A549 (cell line): ENCODE results near the gene GMEB2. TPM values are rescaled to one million over a fixed set of nuclear protein-coding genes. Genes with fewer than 3 reads are reported as not detected.

Source experiments
- ATAC-seq, 2 experiments: fragments of 200-7000 bp in 1 of 2; fragments of >200 bp in 1 of 2; cut with Nextera tagmentation in 1 of 2; cut with Tn5 transposase in 1 of 2; 3 replicates each; pipeline versions ENCODE4 v1.8.0 to v1.9.1; 2018 to 2020; ENCODE audit warnings: mild to moderate bottlenecking in 1 of 2, moderate library complexity in 1 of 2
- CTCF ChIA-PET: fragments of 300-600 bp; sonication (Branson Sonifier 250); formaldehyde crosslinking; extraction: SDS; loops from one replicate; lab custom pipeline; 2021; ENCODE audit warnings: antibody characterized with exemption, inconsistent platforms; lab: Yijun Ruan, JAX
- POLR2A ChIA-PET: fragments of 350-600 bp; formaldehyde crosslinking; extraction: SDS; loops from one replicate; lab custom pipeline; 2021; ENCODE audit warnings: antibody characterized with exemption, inconsistent platforms; lab: Yijun Ruan, JAX
- DNase-seq, 2 experiments: peaks; one replicate each; pipeline versions ENCODE4 v3.0.0 to v3.0.0-alpha.2; 2011 to 2016; ENCODE audit warnings: low read depth in 1 of 2, low spot score in 1 of 2
- FAIRE-seq: peaks from 2 replicates; lab custom pipeline; 2011; peaks lifted over from hg19 to GRCh38; lab: Jason Lieb, UNC
- H3K27ac ChIP-seq, 2 experiments: fragments of >200 bp; sonication (Bioruptor Twin); formaldehyde crosslinking; 3 replicates each; pipeline ENCODE4 v1.5.1; 2016 to 2017
- H3K4me1 ChIP-seq: fragments of >200 bp; sonication (Bioruptor Twin); formaldehyde crosslinking; 3 replicates; pipeline ENCODE4 v1.6.1; 2016
- H3K4me2 ChIP-seq: fragments of >200 bp; sonication (Bioruptor Twin); formaldehyde crosslinking; 3 replicates; pipeline ENCODE4 v1.6.1; 2016
- H3K4me3 ChIP-seq: fragments of >200 bp; sonication (Bioruptor Twin); formaldehyde crosslinking; 3 replicates; pipeline ENCODE4 v1.5.1; 2016
- H3K9me3 ChIP-seq: fragments of >200 bp; sonication (Bioruptor Twin); formaldehyde crosslinking; 3 replicates; pipeline ENCODE4 v1.6.1; 2016
- BHLHE40 ChIP-seq: IDR thresholded peaks from 2 replicates; pipeline ENCODE4 v1.6.1; 2012; ENCODE audit warnings: low read depth, low read length, inconsistent platforms
- CBX8 ChIP-seq: fragments of 200-600 bp; sonication (generic); IDR thresholded peaks from 2 replicates; pipeline ENCODE4 v1.6.1; 2016
- CEBPB ChIP-seq, 2 experiments: fragments of >200 bp in 1 of 2; sonication (Bioruptor Twin) in 1 of 2; formaldehyde crosslinking in 1 of 2; IDR thresholded peaks; 2 replicates each; pipeline ENCODE4 v1.6.1; 2012 to 2016
- EHF ChIP-seq: fragments of 250-450 bp; sonication (Bioruptor Pico); IDR thresholded peaks from 2 replicates; pipeline ENCODE4 v1.5.0; 2020; ENCODE audit warnings: mild to moderate bottlenecking
- ESRRA ChIP-seq: fragments of 150-350 bp; IDR thresholded peaks from 2 replicates; pipeline ENCODE4 v1.6.1; 2014; ENCODE audit warnings: mild to moderate bottlenecking, low read length, borderline replicate concordance
- FOSL2 ChIP-seq, 2 experiments: fragments of 450-650 bp in 1 of 2; fragments of >200 bp in 1 of 2; sonication (Bioruptor Twin) in 1 of 2; formaldehyde crosslinking; IDR thresholded peaks; 2 replicates each; pipeline versions ENCODE4 v1.5.0 to v1.6.1; 2016 to 2020; ENCODE audit warnings: mild to moderate bottlenecking in 1 of 2, moderate library complexity in 1 of 2
- FOXS1 ChIP-seq: fragments of 250-450 bp; sonication (Bioruptor Pico); IDR thresholded peaks from 2 replicates; pipeline ENCODE4 v1.5.0; 2020; ENCODE audit warnings: mild to moderate bottlenecking, moderate library complexity
- HEYL ChIP-seq: fragments of 250-450 bp; sonication (Bioruptor Pico); IDR thresholded peaks from 2 replicates; pipeline ENCODE4 v1.8.0; 2021; ENCODE audit warnings: mild to moderate bottlenecking, moderate library complexity
- HOXB13 ChIP-seq: fragments of 250-450 bp; sonication (Bioruptor Pico); IDR thresholded peaks from 2 replicates; pipeline ENCODE4 v1.5.0; 2020; ENCODE audit warnings: low read depth, mild to moderate bottlenecking, moderate library complexity
- HOXB5 ChIP-seq: fragments of 250-450 bp; sonication (Bioruptor Pico); IDR thresholded peaks from 2 replicates; pipeline ENCODE4 v1.5.0; 2020; ENCODE audit warnings: mild to moderate bottlenecking, moderate library complexity
- JUN ChIP-seq, 2 experiments: fragments of >200 bp; sonication (Bioruptor Twin); formaldehyde crosslinking; IDR thresholded peaks; 2 replicates in 1 of 2; 3 replicates in 1 of 2; pipeline ENCODE4 v1.6.1; 2016 to 2017
- JUNB ChIP-seq: fragments of >200 bp; sonication (Bioruptor Twin); formaldehyde crosslinking; IDR thresholded peaks from 2 replicates; pipeline ENCODE4 v1.6.1; 2016
- KDM1A ChIP-seq: fragments of 200-600 bp; sonication (generic); IDR thresholded peaks from 2 replicates; pipeline ENCODE4 v1.6.1; 2016; ENCODE audit warnings: low read depth, mild to moderate bottlenecking
- MAFK ChIP-seq: fragments of 450-650 bp; IDR thresholded peaks from 2 replicates; pipeline ENCODE4 v1.6.1; 2014; ENCODE audit not compliant: partially characterized antibody
- MAZ ChIP-seq: fragments of 150-350 bp; IDR thresholded peaks from 2 replicates; pipeline ENCODE4 v1.6.1; 2014; ENCODE audit warnings: antibody characterized with exemption, low read depth, low read length, borderline replicate concordance
- NPAS2 ChIP-seq: fragments of 250-450 bp; sonication (Bioruptor Pico); IDR thresholded peaks from 2 replicates; pipeline ENCODE4 v1.8.0; 2022; ENCODE audit warnings: mild to moderate bottlenecking, moderate library complexity, borderline replicate concordance
- RAD21 ChIP-seq, 2 experiments: fragments of >200 bp in 1 of 2; sonication (Bioruptor Twin) in 1 of 2; formaldehyde crosslinking in 1 of 2; IDR thresholded peaks in 1 of 2; conservative IDR thresholded peaks in 1 of 2; 2 replicates in 1 of 2; 3 replicates in 1 of 2; pipeline ENCODE4 v1.6.1; 2012 to 2018; ENCODE audit warnings: inconsistent platforms in 1 of 2
- RFX5 ChIP-seq: fragments of 450-650 bp; IDR thresholded peaks from 2 replicates; pipeline ENCODE4 v1.7.1; 2014; ENCODE audit warnings: antibody characterized with exemption, mild to moderate bottlenecking, moderate library complexity
- TFCP2L1 ChIP-seq: fragments of 250-450 bp; sonication (Bioruptor Pico); IDR thresholded peaks from 2 replicates; pipeline ENCODE4 v1.5.0; 2021; ENCODE audit warnings: mild to moderate bottlenecking
- ZSCAN20 ChIP-seq: fragments of 250-450 bp; sonication (Bioruptor Pico); IDR thresholded peaks from 2 replicates; pipeline ENCODE4 v1.8.0; 2022; ENCODE audit warnings: mild to moderate bottlenecking, moderate library complexity
- WGBS: methylation state at CpG from one replicate; pipeline ENCODE4 v1.1.6; 2017; ENCODE audit errors: missing lambda C conversion rate; 5-methylcytosine and 5-hydroxymethylcytosine counted together
- polyA plus RNA-seq, 4 experiments: library from polyadenylated mRNA; depleted of rRNA in 3 of 4; stranded (reverse); fragments of >200 nt; fragmentation: RNase III in 1 of 4; extraction: RNeasy Plus Mini Kit Qiagen cat#74134 plus additional on column Dnase treatment in 1 of 4; gene quantifications; 2 replicates in 3 of 4; 3 replicates in 1 of 4; pipeline ENCODE4 v1.2.3, GENCODE V29; 2011 to 2017
- TF ChIP-seq, protein P1 (sequence below): fragments of 250-450 bp; sonication (Bioruptor Pico); IDR thresholded peaks from 2 replicates; pipeline ENCODE4 v1.5.0; 2021; ENCODE audit warnings: mild to moderate bottlenecking, moderate library complexity, borderline replicate concordance
- TF ChIP-seq, protein P2 (sequence below): fragments of >200 bp; sonication (Bioruptor Twin); formaldehyde crosslinking; IDR thresholded peaks from 3 replicates; pipeline ENCODE4 v1.5.1; 2016
- TF ChIP-seq, protein P3 (sequence below): IDR thresholded peaks from 2 replicates; pipeline ENCODE4 v1.6.1; 2012
- TF ChIP-seq, protein P4 (sequence below): fragments of 450-650 bp; IDR thresholded peaks from 2 replicates; pipeline ENCODE4 v1.6.1; 2014; ENCODE audit warnings: antibody characterized with exemption

Gene GMEB2
- polyA plus RNA-seq, 2 of the 4 experiments (the other 2 are of a cell fraction) = 6.5 to 6.8 TPM

DNA sequence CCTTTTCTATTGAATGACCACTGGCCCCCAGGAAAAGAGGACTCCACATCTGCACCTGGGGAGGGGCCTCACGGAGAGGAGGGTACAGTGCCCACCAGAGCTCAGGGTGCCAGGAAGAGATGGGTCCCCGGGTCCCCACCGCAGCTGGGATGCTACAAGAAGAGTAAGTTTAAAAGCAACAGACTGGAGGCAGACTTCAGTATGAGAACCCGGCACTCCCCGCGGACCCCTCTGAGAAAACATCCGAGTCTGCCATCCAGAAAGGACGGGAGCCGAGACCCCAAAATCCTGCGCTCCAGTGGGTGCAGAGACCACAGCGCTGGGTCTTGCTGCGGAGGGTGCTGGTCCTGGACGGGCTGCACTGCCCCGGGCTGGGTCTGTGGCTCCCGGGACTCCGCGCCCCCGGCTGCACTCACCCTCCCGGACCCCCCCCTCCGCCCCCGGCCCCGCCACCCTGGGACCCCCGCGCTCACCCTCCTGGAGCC, 53.2 kb downstream of the GMEB2 start:
- no peaks in the 10 kb centered on the region for H3K9me3 ChIP-seq
- 32% methylated on average over 8 of the region's 24 CpGs for whole genome bisulfite sequencing
- POLR2A ChIA-PET = interaction anchor here (0.6 to 1.9 kb wide), 9 partner anchors 12 to 623 kb away, joined by 3 to 7 read pairs (median 4); partner anchors contain the start of gene GMEB2
- ATAC-seq = peak; percentile 36 to 57; a peak in 4 of 6 replicates
- peaks cover 20% of the 10 kb centered on the region; the same call in 2 of the 3 replicates for H3K4me1 ChIP-seq
- CTCF ChIA-PET = interaction anchor here (2.0 kb wide), 1 partner anchor 401 kb away, joined by 5 read pairs; no protein-coding TSS in a partner anchor
- TF ChIP-seq BHLHE40 (no peak), CBX8 (no peak)
- TF ChIP-seq, protein P1, sequence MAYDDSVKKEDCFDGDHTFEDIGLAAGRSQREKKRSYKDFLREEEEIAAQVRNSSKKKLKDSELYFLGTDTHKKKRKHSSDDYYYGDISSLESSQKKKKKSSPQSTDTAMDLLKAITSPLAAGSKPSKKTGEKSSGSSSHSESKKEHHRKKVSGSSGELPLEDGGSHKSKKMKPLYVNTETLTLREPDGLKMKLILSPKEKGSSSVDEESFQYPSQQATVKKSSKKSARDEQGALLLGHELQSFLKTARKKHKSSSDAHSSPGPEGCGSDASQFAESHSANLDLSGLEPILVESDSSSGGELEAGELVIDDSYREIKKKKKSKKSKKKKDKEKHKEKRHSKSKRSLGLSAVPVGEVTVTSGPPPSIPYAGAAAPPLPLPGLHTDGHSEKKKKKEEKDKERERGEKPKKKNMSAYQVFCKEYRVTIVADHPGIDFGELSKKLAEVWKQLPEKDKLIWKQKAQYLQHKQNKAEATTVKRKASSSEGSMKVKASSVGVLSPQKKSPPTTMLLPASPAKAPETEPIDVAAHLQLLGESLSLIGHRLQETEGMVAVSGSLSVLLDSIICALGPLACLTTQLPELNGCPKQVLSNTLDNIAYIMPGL (CRISPR knock-in tag) = no peak
- H3K4me3 ChIP-seq = peak overlapping the region; percentile 79
- peak overlapping the region; percentile 83 for H3K4me2 ChIP-seq
- FAIRE-seq = no peak
- H3K27ac ChIP-seq = peak overlapping the region; percentile 77 to 93
- DNase-seq = no peak

DNA sequence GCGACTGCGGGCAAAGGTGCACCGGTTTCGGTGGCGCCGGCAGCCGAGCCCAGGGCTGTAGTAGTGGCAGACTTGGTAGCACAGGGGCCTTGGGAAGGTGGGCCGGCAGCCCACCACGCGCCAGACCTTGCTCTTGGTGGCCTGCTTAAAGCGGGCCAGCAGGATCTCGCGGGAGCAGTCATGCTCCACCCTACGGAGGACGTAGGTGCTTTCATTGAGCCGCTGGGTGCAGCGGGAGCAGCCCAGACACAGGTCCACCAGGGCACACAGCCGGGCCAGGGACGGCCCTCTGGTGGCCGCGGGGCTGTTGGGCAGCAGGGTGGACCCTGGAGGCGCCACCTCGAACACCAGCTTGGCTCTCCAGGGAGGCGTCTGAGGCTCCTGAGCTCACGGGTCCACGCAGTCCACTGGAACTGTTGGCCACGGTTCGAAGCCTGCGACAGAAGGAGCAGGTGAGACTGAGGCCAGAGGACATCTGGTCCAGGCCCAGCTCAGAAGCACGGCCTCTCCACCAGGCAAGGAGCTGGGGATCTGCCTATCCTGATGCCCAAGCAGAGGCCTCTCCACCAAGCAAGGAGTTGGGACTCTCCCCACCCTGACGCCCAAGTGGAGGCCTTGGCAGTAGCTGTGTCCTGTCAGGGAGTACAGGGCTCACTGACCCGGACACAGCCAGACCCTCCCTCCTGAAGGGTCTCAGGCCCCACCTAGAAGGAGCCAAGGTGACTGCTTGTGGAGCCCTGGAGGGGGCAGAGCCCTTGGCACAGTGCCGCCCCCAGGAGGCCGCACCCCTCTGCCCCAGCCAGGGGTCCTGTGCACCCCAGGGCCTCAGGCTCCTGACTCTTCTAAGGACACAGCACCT, 53.9 kb downstream of the GMEB2 start:
- POLR2A ChIA-PET = interaction anchor here (0.6 to 1.9 kb wide), 5 partner anchors 11 to 262 kb away, joined by 3 to 7 read pairs (median 5); no protein-coding TSS in a partner anchor
- no peak for FAIRE-seq
- H3K4me1 ChIP-seq = peaks cover 20% of the 10 kb centered on the region; the same call in 2 of the 3 replicates
- 93% methylated on average over 13 of the region's 34 CpGs for WGBS
- no peaks in the 10 kb centered on the region for H3K9me3 ChIP-seq
- peak; percentile 30 to 49 for DNase-seq
- peak overlapping the region; percentile 83 for H3K4me2 ChIP-seq
- peak; percentile 55 to 77 for ATAC-seq
- H3K4me3 ChIP-seq = peak overlapping the region; percentile 79
- peak overlapping the region; percentile 77 to 93; a peak in 5 of 6 replicates for H3K27ac ChIP-seq
- CTCF ChIA-PET = interaction anchor here (0.7 to 2.0 kb wide), 5 partner anchors 10 to 466 kb away, joined by 3 to 5 read pairs (median 3); partner anchors contain the start of gene PTK6
- TF ChIP-seq TFCP2L1 (CRISPR knock-in tag) (no peak), RAD21 (conservative IDR thresholded peaks at IDR 0.05 in 1 of 2, IDR thresholded peaks at IDR 0.05 in 1 of 2) (0 out of 5 replicates have a peak, but pooled peaks of 1 of the 2 experiments have one; percentile 7), CEBPB (IDR thresholded peaks at IDR 0.05) (no peak)
- TF ChIP-seq, protein P2, sequence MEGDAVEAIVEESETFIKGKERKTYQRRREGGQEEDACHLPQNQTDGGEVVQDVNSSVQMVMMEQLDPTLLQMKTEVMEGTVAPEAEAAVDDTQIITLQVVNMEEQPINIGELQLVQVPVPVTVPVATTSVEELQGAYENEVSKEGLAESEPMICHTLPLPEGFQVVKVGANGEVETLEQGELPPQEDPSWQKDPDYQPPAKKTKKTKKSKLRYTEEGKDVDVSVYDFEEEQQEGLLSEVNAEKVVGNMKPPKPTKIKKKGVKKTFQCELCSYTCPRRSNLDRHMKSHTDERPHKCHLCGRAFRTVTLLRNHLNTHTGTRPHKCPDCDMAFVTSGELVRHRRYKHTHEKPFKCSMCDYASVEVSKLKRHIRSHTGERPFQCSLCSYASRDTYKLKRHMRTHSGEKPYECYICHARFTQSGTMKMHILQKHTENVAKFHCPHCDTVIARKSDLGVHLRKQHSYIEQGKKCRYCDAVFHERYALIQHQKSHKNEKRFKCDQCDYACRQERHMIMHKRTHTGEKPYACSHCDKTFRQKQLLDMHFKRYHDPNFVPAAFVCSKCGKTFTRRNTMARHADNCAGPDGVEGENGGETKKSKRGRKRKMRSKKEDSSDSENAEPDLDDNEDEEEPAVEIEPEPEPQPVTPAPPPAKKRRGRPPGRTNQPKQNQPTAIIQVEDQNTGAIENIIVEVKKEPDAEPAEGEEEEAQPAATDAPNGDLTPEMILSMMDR = 0 out of 3 replicates have a peak, but pooled peaks have one; percentile 10

DNA sequence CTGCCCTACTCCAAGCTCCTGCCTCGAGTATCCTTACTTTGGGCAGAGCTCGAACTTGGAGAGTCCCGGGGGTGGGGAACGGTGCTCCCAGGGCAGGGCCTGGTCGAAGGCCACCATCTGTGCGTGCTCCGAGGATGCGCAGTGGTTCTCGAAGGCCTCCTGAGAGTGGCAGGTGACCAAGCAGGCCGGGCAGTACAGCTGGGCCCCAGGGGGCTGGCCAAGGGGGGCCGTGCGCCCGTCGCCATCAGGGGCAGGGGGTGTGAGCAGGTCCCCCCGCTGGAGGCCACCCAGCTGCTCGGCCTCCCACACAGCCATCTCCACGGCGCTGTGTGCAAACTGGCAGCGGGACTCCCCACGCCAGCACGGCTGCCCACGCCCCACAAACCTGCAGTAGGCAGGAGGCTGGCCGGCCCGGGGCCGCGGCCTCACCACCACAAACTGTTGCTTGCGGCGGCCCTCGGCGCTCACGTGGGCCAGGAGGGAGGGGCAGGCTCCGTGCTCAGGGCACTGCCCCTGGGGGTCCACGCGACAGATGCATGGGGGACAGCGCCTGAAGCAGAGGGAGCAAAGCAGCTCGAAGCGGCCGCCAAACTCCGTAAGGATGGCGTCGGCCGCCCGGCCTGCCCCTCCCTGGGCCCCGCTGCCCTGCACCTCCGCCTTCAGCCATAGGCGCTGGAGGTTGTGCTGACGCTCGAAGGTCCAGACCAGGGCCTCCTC, 54.7 kb downstream of the GMEB2 start:
- Histone ChIP-seq H3K9me3 (no peaks in the 10 kb centered on the region), H3K4me3 (no peak overlapping the region), H3K4me2 (no peak overlapping the region), H3K27ac (no peak overlapping the region), H3K4me1 (peaks cover 20% of the 10 kb centered on the region; the same call in 2 of the 3 replicates)
- no peak for ATAC-seq
- ChIA-PET POLR2A (interaction anchor here (0.6 kb wide), 1 partner anchor 263 kb away, joined by 5 read pairs; no protein-coding TSS in a partner anchor), CTCF (interaction anchor here (0.8 to 2.0 kb wide), 3 partner anchors 9 to 402 kb away, joined by 3 to 5 read pairs (median 3); partner anchors contain the start of gene PTK6)
- DNase-seq = no peak
- no peak for TF ChIP-seq CBX8
- no peak for TF ChIP-seq HOXB5 (CRISPR knock-in tag)
- TF ChIP-seq MAFK = no peak
- no peak for TF ChIP-seq FOSL2 (IDR thresholded peaks at IDR 0.05)
- no peak for TF ChIP-seq FOSL2 (CRISPR knock-in tag; IDR thresholded peaks at IDR 0.05)
- no peak for TF ChIP-seq NPAS2 (CRISPR knock-in tag)
- no peak for TF ChIP-seq HOXB13 (CRISPR knock-in tag)
- TF ChIP-seq CEBPB (IDR thresholded peaks at IDR 0.05) = no peak
- TF ChIP-seq, protein P3, sequence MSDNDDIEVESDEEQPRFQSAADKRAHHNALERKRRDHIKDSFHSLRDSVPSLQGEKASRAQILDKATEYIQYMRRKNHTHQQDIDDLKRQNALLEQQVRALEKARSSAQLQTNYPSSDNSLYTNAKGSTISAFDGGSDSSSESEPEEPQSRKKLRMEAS = no peak
- no peak for TF ChIP-seq ESRRA
- TF ChIP-seq EHF = no peak
- TF ChIP-seq HEYL (CRISPR knock-in tag) = no peak
- no peak for TF ChIP-seq RFX5
- no peak for TF ChIP-seq ZSCAN20 (CRISPR knock-in tag)
- no peak for TF ChIP-seq KDM1A
- no peak for TF ChIP-seq JUN (IDR thresholded peaks at IDR 0.05)
- TF ChIP-seq MAZ = no peak
- TF ChIP-seq, protein P4, sequence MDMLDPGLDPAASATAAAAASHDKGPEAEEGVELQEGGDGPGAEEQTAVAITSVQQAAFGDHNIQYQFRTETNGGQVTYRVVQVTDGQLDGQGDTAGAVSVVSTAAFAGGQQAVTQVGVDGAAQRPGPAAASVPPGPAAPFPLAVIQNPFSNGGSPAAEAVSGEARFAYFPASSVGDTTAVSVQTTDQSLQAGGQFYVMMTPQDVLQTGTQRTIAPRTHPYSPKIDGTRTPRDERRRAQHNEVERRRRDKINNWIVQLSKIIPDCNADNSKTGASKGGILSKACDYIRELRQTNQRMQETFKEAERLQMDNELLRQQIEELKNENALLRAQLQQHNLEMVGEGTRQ = no peak
- no peak for TF ChIP-seq JUNB
- TF ChIP-seq FOXS1 (CRISPR knock-in tag) = no peak
- FAIRE-seq = no peak
- WGBS = 85% methylated on average over 24 of the region's 48 CpGs
